Heart right ventricle (tissue), 16 donors: Measurements from ENCODE around the gene NEURL4. TPM values are rescaled to one million over a fixed set of nuclear protein-coding genes. Genes with fewer than 3 reads are reported as not detected.

ENCODE experiments used
- ATAC-seq, 8 donors: fragments of 200-7000 bp; cut with Tn5 transposase; one replicate each; pipeline ENCODE4 v1.9.1; 2020; ENCODE audit warnings: mild to moderate bottlenecking in 8 of 8, moderate library complexity in 8 of 8, moderate number of reproducible peaks in 1 of 8
- DNase-seq, 2 donors: peaks; one replicate each; pipeline ENCODE4 v3.0.0-alpha.2; 2020
- H3K27ac ChIP-seq, 10 donors: fragments of 200-600 bp; sonication (generic) in 2 of 10; one replicate each; pipeline versions ENCODE4 v1.5.0 to v1.8.0; 2020 to 2022; ENCODE audit warnings: mild to moderate bottlenecking in 3 of 10
- H3K27me3 ChIP-seq, 7 donors: fragments of 200-600 bp; one replicate each; pipeline ENCODE4 v1.8.0; 2021 to 2022; ENCODE audit warnings: mild to moderate bottlenecking in 2 of 7
- H3K36me3 ChIP-seq, 9 donors: fragments of 200-600 bp; sonication (generic) in 1 of 9; one replicate each; pipeline versions ENCODE4 v1.5.0 to v1.8.0; 2020 to 2022; ENCODE audit warnings: mild to moderate bottlenecking in 2 of 9
- H3K4me1 ChIP-seq, 9 donors: fragments of 200-600 bp; sonication (generic) in 1 of 9; one replicate each; pipeline versions ENCODE4 v1.5.0 to v1.8.0; 2020 to 2022; ENCODE audit warnings: mild to moderate bottlenecking in 4 of 9
- H3K4me3 ChIP-seq, 10 donors: fragments of 200-600 bp; sonication (generic) in 2 of 10; one replicate each; pipeline versions ENCODE4 v1.5.0 to v1.8.0; 2020 to 2022; ENCODE audit warnings: mild to moderate bottlenecking in 7 of 10, moderate library complexity in 2 of 10
- H3K9me3 ChIP-seq, 11 donors: fragments of 200-600 bp in 10 of 11; sonication (generic) in 2 of 11; one replicate each; pipeline versions ENCODE4 v1.5.0 to v1.8.0; 2013 to 2022; ENCODE audit warnings: mild to moderate bottlenecking in 2 of 11, control low read depth in 1 of 11, moderate library complexity in 1 of 11
- WGBS, 2 donors: extraction: QIAGEN DNeasy Blood & Tissue Kit; methylation state at CpG; one replicate each; pipeline ENCODE4 v1.1.7; 2013; ENCODE audit warnings: inconsistent platforms in 1 of 2; 5-methylcytosine and 5-hydroxymethylcytosine counted together
- intact Hi-C, 10 donors: fragments of 100-400 bp; cut with DNase I; formaldehyde crosslinking; loops; one replicate each; pipeline versions ENCODE4 v1.11.1 to v1.14.2; 2022
- polyA plus RNA-seq, 2 donors: library from polyadenylated mRNA; stranded (reverse); fragments of 200-250 nt; gene quantifications; one replicate each; pipeline ENCODE4 v1.2.3, GENCODE V29; 2013
- total RNA-seq, 10 donors: library from RNA; stranded (reverse); fragmentation: NEBNext Ultra II Directional in 3 of 10; extraction: Animal tissue kit (Norgen Biotek cat#: 25700) in 3 of 10; gene quantifications; one replicate each; pipeline versions ENCODE4 v1.2.1 to v1.2.4, GENCODE V29; 2021 to 2023
- TF ChIP-seq, protein P1 (sequence below), 9 donors: fragments of 200-600 bp; sonication (generic) in 2 of 9; IDR thresholded peaks; one replicate each; pipeline versions ENCODE4 v1.5.0 to v1.8.0; 2021 to 2022; ENCODE audit warnings: antibody characterized with exemption in 9 of 9, mild to moderate bottlenecking in 5 of 9, moderate library complexity in 1 of 9
- donor health status: Arrhythmogenic right ventricular cardiomyopathy.
- donor health status: ischemic (EF 13 %, LVEDD 7.1; RV severe dilation, severe dysfunction).
- donor health status: healthy with polysubstance abuse.
- donor health status: DM: no; HTN: yes; CAD: no.
- donor health status: DM: no; HTN: no; CAD: no.
- donor health status: ischemic (EF 25% LVEDD 6.9; RV normal size, moderate dysfunction).
- donor health status: ischemic (EF 25% LVEDD 5.7; RV mildly dilated, moderate dysfunction).
- donor health status: healthy.
- donor health status: DM: yes; HTN: yes; CAD: no.
- donor health status: Ischemic cardiomyopathy.
- donor health status: ischemic (EF 35%, LVEDD 5.7; RV mildly dilated, moderate dysfunction).
- donor health status: nonischemic (EF 11% LVEDD 7.7; RV severe dilation, severe dysfunction).
- donor health status: DM: yes; HTN: yes; CAD: no.
- donor health status: PGD.
- donor health status: ischemic (EF 29% LVEDD 5.4; RV normal size, mild dysfunction).
- donor health status: nonischemic (EF 23%, LVEDD 6.1; RV moderate dilation, normal function).

The NEURL4 gene
- total and polyA plus RNA-seq, 12 donors, result 21.7 to 55.5 (median 28.7) TPM

DNA sequence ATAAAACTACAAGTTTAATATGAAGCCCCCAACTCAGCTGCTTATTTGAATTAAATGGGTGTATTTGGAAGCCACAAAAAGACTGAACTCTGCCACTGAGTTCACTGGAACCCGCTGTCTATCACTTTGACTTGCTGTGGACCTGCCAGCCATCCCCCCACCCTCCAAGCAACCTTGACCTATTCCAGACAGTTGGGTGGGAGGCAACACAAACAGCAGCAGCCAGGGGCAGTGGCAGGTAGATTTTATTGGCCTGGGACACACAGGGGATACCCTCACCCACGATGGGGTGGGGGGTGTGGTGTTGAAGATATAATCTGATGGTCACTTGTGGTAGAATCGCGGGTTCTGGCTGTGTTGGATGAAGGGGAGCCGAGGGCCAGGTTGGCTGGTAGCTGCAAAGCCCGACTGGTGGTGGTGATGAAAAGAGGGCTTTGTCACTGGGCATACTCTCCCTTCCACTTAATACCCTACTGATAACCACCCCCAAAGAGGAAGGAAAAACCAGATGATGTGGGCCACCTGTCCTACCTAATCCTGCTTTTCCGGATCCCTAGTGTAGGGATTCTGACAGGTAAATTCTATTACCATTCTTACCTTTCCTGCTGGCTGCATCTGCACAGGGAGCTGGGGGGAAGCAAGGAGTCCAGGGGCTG is 16.6 kb downstream of the NEURL4 start:
- H3K4me3 ChIP-seq, result no peak overlapping the region
- ATAC-seq (no peak), DNase-seq (no peak)
- H3K27me3 ChIP-seq, result no peaks in the 10 kb centered on the region
- no peak overlapping the region for H3K27ac ChIP-seq
- TF ChIP-seq, protein P1, sequence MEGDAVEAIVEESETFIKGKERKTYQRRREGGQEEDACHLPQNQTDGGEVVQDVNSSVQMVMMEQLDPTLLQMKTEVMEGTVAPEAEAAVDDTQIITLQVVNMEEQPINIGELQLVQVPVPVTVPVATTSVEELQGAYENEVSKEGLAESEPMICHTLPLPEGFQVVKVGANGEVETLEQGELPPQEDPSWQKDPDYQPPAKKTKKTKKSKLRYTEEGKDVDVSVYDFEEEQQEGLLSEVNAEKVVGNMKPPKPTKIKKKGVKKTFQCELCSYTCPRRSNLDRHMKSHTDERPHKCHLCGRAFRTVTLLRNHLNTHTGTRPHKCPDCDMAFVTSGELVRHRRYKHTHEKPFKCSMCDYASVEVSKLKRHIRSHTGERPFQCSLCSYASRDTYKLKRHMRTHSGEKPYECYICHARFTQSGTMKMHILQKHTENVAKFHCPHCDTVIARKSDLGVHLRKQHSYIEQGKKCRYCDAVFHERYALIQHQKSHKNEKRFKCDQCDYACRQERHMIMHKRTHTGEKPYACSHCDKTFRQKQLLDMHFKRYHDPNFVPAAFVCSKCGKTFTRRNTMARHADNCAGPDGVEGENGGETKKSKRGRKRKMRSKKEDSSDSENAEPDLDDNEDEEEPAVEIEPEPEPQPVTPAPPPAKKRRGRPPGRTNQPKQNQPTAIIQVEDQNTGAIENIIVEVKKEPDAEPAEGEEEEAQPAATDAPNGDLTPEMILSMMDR (IDR thresholded peaks at IDR 0.05), result no peak
- intact Hi-C loops, result no loop called here
- WGBS, 2 donors, result 75 to 77% methylated on average over 7 of the region's 7 CpGs
- peaks cover 12 to 72% (median 55%) of the 10 kb centered on the region in 9 donors for H3K4me1 ChIP-seq
- peaks cover 0 to 68% (median 50%) of the 10 kb centered on the region in 9 donors for H3K36me3 ChIP-seq
- H3K9me3 ChIP-seq, result no peaks in the 10 kb centered on the region

DNA sequence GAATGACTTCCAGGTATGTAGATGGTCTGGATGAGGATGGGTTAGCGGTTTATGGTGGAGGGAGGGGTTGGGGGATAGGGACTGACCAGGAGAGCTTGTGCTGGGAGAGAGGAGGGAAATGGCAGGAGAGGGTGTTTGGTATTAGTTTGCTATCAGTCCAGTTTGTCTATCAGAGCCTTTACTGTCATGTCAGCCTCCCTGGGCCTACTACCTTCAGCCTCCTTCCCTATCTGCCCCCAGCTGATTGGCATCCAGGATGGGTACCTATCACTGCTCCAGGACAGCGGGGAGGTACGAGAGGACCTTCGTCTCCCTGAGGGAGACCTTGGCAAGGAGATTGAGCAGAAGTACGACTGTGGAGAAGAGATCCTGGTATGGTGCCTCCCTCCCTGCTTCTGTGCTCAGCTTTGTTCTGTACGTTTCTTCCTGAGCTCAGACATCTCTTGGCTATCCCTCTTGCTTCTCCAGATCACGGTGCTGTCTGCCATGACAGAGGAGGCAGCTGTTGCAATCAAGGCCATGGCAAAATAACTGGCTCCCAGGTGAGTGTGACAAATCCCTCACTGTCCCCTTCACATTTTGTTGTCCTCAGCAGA is 17.9 kb downstream of the NEURL4 start:
- H3K36me3 ChIP-seq, result peaks cover 0 to 55% (median 44%) of the 10 kb centered on the region in 9 donors
- no peak overlapping the region for H3K27ac ChIP-seq
- intact Hi-C loops, result no loop called here
- H3K4me3 ChIP-seq, result no peak overlapping the region
- H3K9me3 ChIP-seq, result no peaks in the 10 kb centered on the region
- no peaks in the 10 kb centered on the region for H3K27me3 ChIP-seq
- H3K4me1 ChIP-seq, result peaks cover 12 to 76% (median 59%) of the 10 kb centered on the region in 9 donors
- DNase-seq, result no peak
- WGBS, 2 donors, result 76 to 89% methylated on average over 7 of the region's 7 CpGs
- TF ChIP-seq, protein P1 (IDR thresholded peaks at IDR 0.05), result no peak
- ATAC-seq, result no peak

DNA sequence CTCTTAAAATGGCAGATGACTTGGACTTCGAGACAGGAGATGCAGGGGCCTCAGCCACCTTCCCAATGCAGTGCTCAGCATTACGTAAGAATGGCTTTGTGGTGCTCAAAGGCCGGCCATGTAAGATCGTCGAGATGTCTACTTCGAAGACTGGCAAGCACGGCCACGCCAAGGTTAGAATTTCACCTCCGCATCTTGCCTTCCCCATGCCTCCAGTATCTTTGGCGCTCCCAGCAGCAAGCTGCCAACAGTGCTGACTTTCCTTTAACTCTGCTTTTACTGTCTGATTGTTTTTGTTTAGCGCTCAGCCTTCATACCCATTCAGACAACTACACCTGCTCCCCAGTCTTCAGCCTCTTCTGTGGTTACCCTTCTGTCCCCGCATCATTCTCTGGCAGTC is 19.5 kb downstream of the NEURL4 start:
- 86 to 89% methylated on average over 12 of the region's 12 CpGs for WGBS, 2 donors
- TF ChIP-seq, protein P1 (IDR thresholded peaks at IDR 0.05), result no peak
- no peak for DNase-seq
- Histone ChIP-seq H3K4me1 (peaks cover 12 to 67% (median 52%) of the 10 kb centered on the region in 9 donors), H3K9me3 (no peaks in the 10 kb centered on the region), H3K36me3 (peaks cover 0 to 50% (median 44%) of the 10 kb centered on the region in 9 donors), H3K27ac (peak overlapping the region in 7 of 10 donors; percentile 87 to 100 (median 96)), H3K4me3 (peak overlapping the region in 6 of 10 donors; percentile 76 to 98 (median 94)), H3K27me3 (no peaks in the 10 kb centered on the region)
- ATAC-seq, result no peak
- intact Hi-C loops, result loop anchor here in 4 of 10 donors (5.0 to 10.0 kb wide), 5 partner anchors 47 to 265 kb away; partner anchors contain the start of genes CLDN7 (in 1 of the 4), GABARAP (in 1 of the 4), SLC16A11 (in 1 of the 4) and TMEM256 (in 1 of the 4)

DNA sequence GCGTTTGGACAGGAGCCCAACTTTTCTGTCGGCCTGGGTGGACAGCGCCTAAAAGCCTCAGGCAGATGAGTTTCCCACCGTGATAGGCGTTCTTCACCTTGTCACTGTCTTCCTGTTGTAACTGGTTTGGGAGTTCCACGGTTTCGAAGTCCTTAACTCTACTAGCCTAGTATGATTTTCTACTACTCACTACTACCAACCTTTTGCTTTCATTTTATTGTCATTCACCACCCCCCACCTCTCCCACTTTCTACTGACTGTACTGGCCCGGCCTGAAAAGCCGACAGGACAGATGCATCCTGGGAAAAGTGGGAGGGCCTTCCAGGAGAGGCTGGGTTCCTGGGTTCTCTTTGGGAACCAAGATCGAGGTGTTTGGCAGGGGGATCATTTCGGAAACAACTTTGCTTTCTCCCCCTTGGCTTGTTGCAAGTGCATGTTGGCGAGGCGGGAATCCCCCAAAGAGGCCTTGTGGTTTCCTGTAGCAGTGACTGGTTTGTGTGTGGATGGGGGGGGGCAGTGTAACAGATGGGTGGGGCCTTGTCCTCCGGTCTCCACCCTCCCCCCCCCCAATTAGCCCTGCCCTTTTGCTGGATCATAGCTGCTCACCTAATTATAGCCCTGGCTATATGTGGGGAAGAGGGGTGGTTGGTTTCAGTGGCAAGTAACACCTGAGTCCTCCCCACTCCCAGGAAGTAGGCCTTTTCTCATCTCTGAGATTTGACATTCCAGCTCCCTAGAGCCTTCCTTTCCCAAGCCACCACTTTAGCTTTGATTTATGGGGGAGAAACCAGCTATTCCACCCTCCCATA is 20.3 kb downstream of the NEURL4 start:
- WGBS, 2 donors, result 2 to 4% methylated on average over 14 of the region's 14 CpGs
- peak in 1 of 2 donors; percentile 86 for DNase-seq
- peaks cover 7 to 59% (median 44%) of the 10 kb centered on the region in 9 donors for H3K4me1 ChIP-seq
- no peaks in the 10 kb centered on the region for H3K9me3 ChIP-seq
- TF ChIP-seq, protein P1 (IDR thresholded peaks at IDR 0.05), result no peak
- intact Hi-C loops, result loop anchor here in 4 of 10 donors (5.0 to 10.0 kb wide), 5 partner anchors 47 to 264 kb away; partner anchors contain the start of genes CLDN7 (in 1 of the 4), GABARAP (in 1 of the 4), SLC16A11 (in 1 of the 4) and TMEM256 (in 1 of the 4)
- peak overlapping the region in 9 of 10 donors; percentile 87 to 100 (median 99) for H3K27ac ChIP-seq
- peak overlapping the region; percentile 76 to 98 (median 91) for H3K4me3 ChIP-seq
- no peaks in the 10 kb centered on the region for H3K27me3 ChIP-seq
- ATAC-seq, result peak in 4 of 8 donors; percentile 12 to 25 (median 22)
- H3K36me3 ChIP-seq, result peaks cover 0 to 47% (median 41%) of the 10 kb centered on the region in 9 donors
